Measurements from ENCODE around the gene BUD23. TPM values are rescaled to one million over a fixed set of nuclear protein-coding genes. Genes with fewer than 3 reads are reported as not detected.

Gene BUD23
- total RNA-seq, 1 donor from 2014 or later, result 5.6 TPM

DNA sequence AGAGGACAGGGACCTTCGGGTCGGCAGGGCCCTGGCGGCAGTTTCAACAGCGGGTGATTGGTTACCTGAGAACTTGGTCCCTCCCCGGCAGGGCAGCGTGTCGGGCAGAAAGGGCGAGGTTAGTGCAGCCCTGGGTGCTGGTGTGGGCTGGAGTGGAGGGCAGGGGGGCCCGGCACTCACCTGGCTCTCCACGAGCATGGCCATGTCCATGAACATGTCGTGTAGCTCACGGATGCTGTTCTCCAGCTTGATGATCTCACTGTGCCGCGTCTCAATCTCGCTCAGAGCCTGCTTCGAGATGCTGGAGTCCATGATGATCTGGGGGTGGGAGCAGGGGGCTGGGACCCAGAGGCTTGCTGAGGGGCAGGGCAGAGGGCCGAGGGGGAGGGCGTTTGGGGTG is 19.3 kb downstream of the BUD23 start:
- Histone ChIP-seq H3K4me1 (peaks cover 0 to 16% of the 10 kb centered on the region in 2 donors), H3K27me3 (no peaks in the 10 kb centered on the region), H3K9me3 (no peaks in the 10 kb centered on the region), H3K4me3 (no peak overlapping the region), H3K27ac (no peak overlapping the region), H3K36me3 (peaks cover 24 to 49% of the 10 kb centered on the region in 2 donors)
- DNase-seq (ENCODE audit: low spot score in 2 of 2), result no peak
- intact Hi-C loops (cut with DNase I), result no loop called here
- TF ChIP-seq CTCF (IDR thresholded peaks at IDR 0.05), result no peak

GRCh38 chr7:73703225-73703624 is 19.8 kb downstream of the BUD23 start:
- H3K27me3 ChIP-seq, result no peaks in the 10 kb centered on the region
- H3K9me3 ChIP-seq, result no peaks in the 10 kb centered on the region
- no peak for TF ChIP-seq CTCF (IDR thresholded peaks at IDR 0.05)
- H3K4me1 ChIP-seq, result peaks cover 0 to 16% of the 10 kb centered on the region in 2 donors
- intact Hi-C loops (cut with DNase I), result no loop called here
- H3K36me3 ChIP-seq, result peaks cover 18 to 44% of the 10 kb centered on the region in 2 donors
- DNase-seq (ENCODE audit: low spot score in 2 of 2), result no peak
- H3K27ac ChIP-seq, result no peak overlapping the region
- no peak overlapping the region for H3K4me3 ChIP-seq

DNA sequence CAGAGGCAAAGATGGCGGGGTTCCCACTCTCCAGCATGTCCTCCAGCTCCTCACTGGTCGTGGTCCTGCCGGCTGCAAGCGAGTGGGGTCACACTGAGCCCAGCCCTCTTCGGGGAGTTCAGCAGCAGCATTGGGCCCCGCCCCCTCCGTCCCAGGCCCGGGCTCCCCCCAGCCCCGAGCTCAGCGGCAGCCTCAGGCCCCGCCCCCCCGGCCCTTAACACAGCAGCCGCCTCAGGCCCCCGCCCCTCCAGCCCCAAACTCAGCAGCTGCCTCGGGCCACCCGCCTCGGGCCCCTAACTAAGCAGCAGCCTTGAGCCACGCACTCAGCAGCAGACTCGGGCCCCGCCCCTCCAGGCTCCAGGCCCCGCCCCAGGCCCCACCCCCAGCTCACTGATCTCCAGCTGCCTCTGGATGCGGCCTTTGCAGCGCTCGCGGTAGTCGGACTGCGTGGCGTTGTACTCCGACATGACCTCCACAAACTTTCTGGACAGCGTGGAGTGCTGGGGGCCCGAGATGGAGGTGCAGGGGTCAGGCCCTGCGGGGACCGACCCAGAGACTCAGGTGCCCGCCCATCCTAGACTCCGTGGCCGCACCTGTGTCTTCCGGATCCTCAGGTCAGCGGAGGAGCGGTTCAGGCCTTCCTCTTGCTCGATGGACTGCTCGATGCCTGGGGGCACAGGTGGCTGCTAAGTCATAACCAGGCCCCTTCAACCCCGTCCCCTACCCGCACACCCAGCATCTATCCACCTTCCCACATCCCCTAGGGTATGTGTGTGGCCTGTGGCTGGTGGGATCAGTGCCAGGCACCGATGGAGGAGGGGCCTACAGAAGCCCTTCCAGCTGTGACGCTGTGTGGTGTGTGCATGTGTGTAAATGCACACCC is 20.6 kb downstream of the BUD23 start:
- peak overlapping the region in 1 of 2 donors; percentile 15 for H3K4me3 ChIP-seq
- no peak for DNase-seq (ENCODE audit: low spot score in 2 of 2)
- peak overlapping the region in 1 of 2 donors; percentile 63 for H3K27ac ChIP-seq
- H3K9me3 ChIP-seq, result no peaks in the 10 kb centered on the region
- H3K4me1 ChIP-seq, result peaks cover 0 to 16% of the 10 kb centered on the region in 2 donors
- intact Hi-C loops (cut with DNase I), result no loop called here
- H3K36me3 ChIP-seq, result peaks cover 14 to 36% of the 10 kb centered on the region in 2 donors
- H3K27me3 ChIP-seq, result no peaks in the 10 kb centered on the region
- TF ChIP-seq CTCF (IDR thresholded peaks at IDR 0.05), result no peak

- intact Hi-C loops (cut with DNase I), result no loop called here
- DNase-seq (ENCODE audit: low spot score in 2 of 2), result peak; percentile 38 to 78
- Histone ChIP-seq H3K4me1 (peaks cover 0 to 16% of the 10 kb centered on the region in 2 donors), H3K4me3 (peak overlapping the region in 1 of 2 donors; percentile 7), H3K36me3 (peaks cover 8 to 27% of the 10 kb centered on the region in 2 donors), H3K27me3 (no peaks in the 10 kb centered on the region), H3K27ac (peak overlapping the region; percentile 27 to 63), H3K9me3 (no peaks in the 10 kb centered on the region)
- no peak for TF ChIP-seq CTCF (IDR thresholded peaks at IDR 0.05)
These were observed 21.5 kb downstream of the BUD23 start for GRCh38 chr7:73704640-73705550.

GRCh38 chr7:73705551-73705920 is 22.1 kb downstream of the BUD23 start:
- H3K27ac ChIP-seq, result peak overlapping the region; percentile 27 to 63
- H3K4me3 ChIP-seq, result no peak overlapping the region
- no peak for DNase-seq (ENCODE audit: low spot score in 2 of 2)
- peaks cover 0 to 16% of the 10 kb centered on the region in 2 donors for H3K4me1 ChIP-seq
- H3K36me3 ChIP-seq, result peaks cover 4 to 20% of the 10 kb centered on the region in 2 donors
- TF ChIP-seq CTCF (IDR thresholded peaks at IDR 0.05), result no peak
- no peaks in the 10 kb centered on the region for H3K9me3 ChIP-seq
- intact Hi-C loops (cut with DNase I), result no loop called here
- no peaks in the 10 kb centered on the region for H3K27me3 ChIP-seq

All from ascending aorta (tissue), 2 donors.